ENCODE results near the gene KMT2E.

KMT2E gene

GRCh38 chr7:105130580-105130979 lies 116.6 kb downstream of the KMT2E start:
- DNase-seq (ENCODE audit: low read depth) = no peak

GRCh38 chr7:105131033-105131656 lies 117.1 kb downstream of the KMT2E start:
- peak; percentile 8 for DNase-seq (ENCODE audit: low read depth)

DNA sequence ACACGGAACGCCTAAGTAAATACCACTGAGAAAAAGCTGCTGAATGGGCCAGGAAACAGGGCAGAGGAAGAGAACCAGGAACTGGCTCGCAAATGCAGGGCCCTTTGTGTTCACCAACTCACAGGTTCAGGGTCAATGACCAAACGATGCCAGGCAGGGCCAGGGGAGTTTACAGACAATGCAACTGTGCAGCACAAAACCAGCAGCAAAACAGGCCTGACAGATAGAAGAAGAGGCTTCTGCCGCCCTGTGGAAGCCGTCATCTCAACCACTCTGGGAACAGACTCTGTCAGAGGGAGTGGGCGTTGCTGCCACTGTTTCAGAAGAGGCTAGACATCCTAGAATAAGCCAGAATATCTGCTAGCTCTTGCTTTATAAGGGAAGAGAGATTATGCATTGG lies 117.9 kb downstream of the KMT2E start:
- no peak for DNase-seq (ENCODE audit: low read depth)

DNA sequence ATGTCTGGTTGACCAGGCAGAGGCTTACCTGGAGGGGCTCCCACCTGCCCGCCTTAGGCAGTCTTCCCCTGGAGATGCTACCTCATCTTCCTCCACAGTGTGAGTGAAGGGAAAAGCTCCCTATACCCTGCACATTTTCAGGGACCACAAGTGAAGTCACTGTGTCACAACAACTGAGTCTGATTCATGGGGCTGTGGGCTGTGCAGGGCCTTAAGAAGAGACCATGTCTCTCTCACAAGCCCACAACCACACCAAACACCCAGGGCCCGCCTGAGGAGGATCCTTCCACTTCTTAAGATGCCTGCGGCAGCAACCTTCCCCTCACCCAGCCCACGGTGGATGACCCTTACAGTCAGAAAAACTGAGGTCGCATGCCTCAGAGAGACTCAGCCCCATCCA lies 118.3 kb downstream of the KMT2E start:
- no peak for DNase-seq (ENCODE audit: low read depth)

GRCh38 chr7:105132835-105133234 lies 118.8 kb downstream of the KMT2E start:
- no peak for DNase-seq (ENCODE audit: low read depth)

- no peak for DNase-seq (ENCODE audit: low read depth)
Measured at GRCh38 chr7:105133358-105133757, 119.4 kb downstream of the KMT2E start.

- DNase-seq (ENCODE audit: low read depth) = no peak
Measured at GRCh38 chr7:105133986-105134655, 120.1 kb downstream of the KMT2E start.

- DNase-seq (ENCODE audit: low read depth) = no peak
Measured at GRCh38 chr7:105136221-105136620, 122.2 kb downstream of the KMT2E start.

DNA sequence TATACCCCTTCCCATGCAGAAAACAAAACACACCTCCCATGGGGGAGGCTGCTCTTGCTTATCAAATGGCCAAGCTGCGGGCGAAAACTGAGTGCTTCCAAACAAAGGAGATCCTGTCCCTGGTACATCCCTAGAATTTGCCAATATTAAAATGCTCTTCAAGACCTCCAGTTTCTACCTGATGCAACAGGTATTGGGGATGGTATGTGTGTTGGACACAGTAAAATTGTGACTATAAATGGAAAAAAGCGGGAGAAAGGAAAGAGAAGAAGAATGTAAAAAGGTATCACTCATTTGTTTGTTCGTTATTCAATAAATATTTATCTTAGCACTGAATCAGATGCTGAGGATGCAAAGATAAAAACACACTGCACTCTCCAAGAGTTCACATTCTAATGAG lies 123.9 kb downstream of the KMT2E start:
- no peak for DNase-seq (ENCODE audit: low read depth)

- no peak for DNase-seq (ENCODE audit: low read depth)
Measured at GRCh38 chr7:105139381-105139780, 125.4 kb downstream of the KMT2E start.

- DNase-seq (ENCODE audit: low read depth) = no peak
Measured at GRCh38 chr7:105141068-105141467, 127.1 kb downstream of the KMT2E start.

DNA sequence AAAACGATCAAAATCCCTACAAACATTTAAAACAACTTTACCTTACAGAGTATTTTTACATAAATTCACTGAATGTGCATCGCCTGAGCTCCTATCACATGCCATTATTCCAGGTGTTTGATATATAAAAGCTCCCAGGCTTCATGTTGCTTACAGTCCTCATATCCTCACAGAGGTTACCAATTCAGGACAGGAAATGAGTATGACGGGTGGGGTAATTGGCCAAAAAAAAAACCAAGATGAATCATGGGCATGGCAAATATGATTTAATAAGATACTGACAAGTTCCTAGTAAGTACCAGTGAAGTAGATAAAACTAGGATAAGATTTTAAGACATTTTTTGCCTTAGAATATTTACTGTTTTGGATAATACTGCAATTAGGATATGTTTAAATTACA lies 135.8 kb downstream of the KMT2E start:
- DNase-seq (ENCODE audit: low read depth) = no peak

GRCh38 chr7:105151152-105151551 lies 137.1 kb downstream of the KMT2E start:
- DNase-seq (ENCODE audit: low read depth) = no peak

DNA sequence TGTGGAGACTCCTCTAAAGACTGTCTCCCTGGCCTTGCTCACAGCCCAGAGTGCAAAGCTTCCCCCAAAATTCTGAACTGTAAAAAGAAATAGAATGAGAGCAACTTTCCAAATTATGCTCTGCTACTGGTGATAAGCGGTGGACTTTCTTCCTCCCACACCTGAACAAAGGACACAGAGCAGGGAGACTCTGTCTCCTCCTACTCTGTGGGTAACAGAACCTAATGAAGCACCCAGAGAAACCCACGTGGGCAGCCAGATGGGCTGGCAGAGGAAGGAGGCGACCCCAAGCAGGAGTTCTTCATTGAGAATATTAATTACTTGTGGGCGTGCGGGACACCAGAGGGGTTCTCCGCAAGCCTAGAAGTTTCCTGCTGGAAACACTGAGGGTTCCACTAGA lies 139.5 kb downstream of the KMT2E start:
- no peak for DNase-seq (ENCODE audit: low read depth)

- no peak for DNase-seq (ENCODE audit: low read depth)
Measured at GRCh38 chr7:105154084-105154483, 140.1 kb downstream of the KMT2E start.

DNA sequence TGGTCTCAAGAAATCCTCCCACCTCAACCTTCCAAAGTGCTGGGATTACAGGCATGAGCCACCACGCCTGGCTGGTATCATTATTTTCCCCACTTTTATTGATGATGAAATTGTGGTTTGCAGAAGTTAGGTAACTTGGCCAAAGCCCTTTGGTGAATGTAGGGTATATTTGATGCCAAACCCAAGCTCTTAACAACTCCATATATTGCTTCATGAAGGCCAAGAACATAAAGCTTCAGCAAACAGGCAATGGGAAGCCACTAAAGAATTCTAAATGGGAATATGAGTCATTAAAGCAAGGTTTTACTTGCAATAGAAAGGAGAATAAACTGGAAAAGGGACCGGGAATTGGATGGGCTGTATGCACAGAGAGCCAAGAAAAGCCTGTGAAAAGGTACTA lies 142.7 kb downstream of the KMT2E start:
- DNase-seq (ENCODE audit: low read depth) = no peak

DNA sequence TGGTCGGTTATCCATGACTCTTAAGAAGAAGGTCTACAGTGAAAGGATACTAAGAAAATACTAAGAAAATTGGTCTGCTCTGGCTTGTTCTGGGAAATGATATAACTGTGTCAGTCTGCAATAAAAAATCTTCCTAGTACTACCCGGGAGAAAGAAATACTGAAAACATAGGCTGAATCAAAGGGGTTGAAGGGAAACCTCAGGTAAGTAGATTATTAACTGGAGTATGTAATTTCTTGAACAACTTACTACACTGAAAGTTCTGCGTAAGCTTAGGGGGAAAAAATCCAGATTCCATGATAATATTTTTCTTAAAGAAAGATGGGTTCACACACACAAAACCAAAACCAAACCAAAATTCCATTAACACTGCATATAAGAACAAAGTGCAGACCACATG lies 143.3 kb downstream of the KMT2E start:
- no peak for DNase-seq (ENCODE audit: low read depth)

GRCh38 chr7:105161366-105161765 lies 147.4 kb downstream of the KMT2E start:
- no peak for DNase-seq (ENCODE audit: low read depth)

Data from CMK (cell line).